GM19467 (cell line): Measurements from ENCODE around the gene MAGEF1.

Experiments
- ATAC-seq: cut with Tn5 transposase; IDR thresholded peaks from one replicate; pipeline ENCODE4 v1.9.1; 2021; ENCODE audit warnings: mild to moderate bottlenecking, moderate library complexity; ENCODE audit not compliant: unreplicated experiment

Gene MAGEF1

DNA sequence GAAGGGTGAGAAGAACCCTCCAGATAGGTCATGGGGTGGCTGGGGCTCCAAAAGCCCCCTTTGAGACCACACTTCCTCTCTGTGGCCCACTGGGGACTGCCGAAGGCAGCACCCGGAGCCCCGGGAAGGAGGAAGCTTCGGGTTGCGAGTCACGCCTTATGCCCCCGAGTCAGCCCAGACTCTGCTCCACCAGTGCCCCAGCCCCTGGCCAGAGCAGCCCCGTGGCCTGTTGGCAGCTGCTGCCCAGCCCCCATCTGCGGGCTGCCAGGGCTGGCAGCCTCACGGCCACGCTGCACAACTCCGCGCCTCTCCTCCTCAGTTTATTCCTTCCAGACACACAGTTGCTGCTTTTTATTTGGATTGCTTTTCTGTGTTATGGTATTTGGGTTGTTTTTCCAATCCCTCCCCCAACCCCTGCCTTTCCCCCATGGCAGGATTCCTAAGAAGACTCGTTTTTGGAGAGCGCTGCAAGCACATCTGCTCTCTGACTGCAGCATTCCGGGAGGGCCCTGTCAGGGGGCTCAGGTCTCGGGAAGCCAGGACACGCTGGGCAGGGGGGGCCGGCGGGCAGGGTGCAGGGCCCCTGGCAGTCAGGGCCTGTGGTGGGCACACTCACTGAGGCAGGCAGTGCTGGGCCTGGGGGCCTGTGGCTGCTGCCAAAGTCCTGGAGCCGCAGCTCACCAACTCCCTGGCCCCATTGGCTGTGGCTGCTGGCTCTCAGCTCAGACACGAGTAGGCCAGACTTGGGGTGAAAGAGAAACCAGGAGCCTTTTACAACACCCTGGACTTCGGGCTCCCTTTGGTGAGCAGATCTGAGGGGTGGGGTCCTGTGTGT is 20.2 kb downstream of the MAGEF1 start:
- no peak for ATAC-seq

DNA sequence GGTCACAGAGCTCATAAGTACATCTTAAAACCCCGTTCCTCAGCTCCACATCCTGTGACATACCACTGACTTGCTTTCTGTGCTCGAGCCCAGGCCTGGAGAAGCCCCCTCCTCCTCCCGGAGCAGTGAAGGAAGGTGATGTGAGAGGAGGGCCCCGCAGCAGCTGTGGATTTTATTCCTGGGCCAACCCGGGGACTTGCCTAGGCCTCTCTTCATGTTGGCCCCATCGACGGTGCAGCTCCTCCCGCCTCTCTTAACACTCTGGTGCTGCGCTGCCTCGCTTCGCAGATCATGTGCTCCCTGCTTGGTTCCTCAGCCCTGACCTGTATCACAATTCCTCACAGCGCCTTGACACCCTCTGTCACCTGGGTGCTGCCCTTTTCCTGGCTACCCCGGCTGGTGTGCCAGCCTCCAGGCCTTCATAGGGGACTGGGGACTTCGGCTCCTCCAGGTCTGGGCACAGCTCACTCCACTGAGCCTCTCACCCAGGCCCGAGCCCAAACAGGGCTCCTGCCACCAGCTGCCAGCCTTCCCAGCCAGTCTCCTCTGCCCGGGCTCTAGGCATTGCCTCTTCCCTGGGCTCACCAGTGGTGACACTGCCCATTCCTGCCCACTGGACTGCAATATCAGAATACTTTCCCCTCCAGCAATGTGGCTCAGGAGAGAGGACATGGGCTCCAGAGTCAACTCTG is 21.5 kb downstream of the MAGEF1 start:
- no peak for ATAC-seq

DNA sequence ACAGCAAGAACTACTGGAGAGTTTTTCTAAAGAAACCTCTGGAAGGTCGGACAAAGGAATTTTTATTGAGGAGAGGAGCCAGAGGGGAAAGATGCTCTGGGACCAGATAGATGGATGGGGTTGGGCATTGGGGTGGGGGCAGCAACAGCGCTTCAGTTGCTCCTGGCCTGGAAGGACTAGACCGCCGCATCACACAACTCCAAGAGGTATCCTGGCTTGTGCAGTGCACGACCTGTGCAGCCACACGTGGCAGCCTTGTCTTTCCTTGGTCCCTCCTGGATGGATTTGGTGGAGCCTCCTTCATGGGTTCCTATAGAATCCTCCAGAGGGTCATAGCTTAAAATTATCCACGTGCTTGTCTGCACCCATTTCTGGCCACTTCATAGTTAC is 23.0 kb downstream of the MAGEF1 start:
- ATAC-seq: no peak

DNA sequence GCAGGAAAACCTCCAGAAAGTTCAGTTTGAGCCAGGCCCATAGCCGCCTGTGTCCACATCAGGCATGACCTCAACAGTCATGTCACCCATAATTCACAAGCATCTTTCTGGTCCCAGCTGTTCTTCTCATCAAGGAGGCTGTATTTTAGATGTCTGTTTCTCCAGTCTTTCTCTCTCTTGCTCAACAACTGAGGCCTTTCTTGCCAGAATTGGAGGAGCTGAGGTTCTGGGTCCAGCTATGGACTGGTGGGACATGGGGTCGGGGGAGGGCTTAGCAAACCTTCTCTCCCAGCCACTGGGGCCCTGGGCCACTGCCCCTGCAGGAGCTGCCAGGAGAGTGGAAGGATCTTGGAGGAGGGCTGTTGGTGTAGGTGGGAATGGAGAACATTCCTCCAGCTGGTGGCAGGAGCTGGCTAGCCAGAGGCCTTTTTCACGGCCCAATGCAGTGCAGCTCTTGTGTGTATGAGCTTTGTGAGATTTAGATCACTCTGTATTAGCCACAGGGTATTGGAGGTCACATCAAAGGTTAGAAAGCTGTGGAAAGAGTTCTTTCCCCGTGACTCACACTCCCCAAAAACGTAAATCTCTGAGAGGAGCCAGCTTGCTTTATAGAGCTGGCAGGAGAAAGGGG is 23.5 kb downstream of the MAGEF1 start:
- ATAC-seq: no peak

DNA sequence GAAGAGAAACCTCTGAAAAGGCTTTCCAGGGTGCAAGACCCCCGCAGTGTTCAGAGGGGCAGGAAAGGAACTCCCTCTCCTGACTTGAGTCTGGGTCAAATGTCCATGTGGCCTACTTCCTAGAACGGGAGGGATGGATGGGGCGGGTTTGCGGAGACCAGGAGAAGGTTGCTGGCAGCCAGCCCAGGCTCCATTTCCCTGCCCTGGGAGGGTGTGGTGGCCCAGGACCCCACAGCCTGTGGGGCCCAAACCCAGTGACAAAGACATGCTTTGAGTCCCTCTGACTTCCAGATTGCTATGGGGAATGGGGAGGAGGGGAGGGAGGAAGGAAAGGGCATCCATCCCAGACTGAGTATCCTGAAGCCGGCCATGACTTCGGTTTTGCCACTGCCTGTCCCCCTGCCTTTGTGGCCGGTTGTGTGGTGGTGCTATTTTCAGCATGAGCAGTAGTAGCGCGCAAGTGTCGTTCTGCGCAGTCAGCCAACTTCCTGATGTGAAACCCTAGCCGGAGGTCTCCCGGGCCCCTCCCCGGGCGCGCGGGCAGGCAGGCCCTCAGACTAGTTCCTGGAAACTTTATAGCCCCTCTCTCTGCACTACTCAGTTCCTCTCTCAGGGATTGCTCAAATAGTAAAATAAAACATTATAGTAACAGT is 24.4 kb downstream of the MAGEF1 start:
- ATAC-seq: no peak

DNA sequence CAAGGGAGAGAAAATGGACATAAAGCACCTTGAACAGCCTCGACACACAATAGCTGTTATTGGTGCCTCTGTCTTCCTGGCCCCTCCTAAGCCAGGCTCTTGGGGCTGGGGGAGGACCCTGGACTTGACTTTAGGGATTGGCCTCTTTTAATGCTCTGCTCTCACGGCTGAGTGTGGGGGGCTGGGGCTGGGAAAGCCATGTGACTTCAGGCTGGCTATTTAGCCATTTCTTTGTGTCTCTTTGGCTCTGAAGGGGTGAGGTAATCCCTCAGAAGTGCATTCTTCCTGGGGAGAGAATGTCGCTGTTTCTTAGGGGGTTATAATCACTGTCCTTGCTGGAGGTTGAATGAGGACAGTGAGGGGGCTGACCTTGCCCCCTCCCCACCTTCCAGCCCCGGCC is 26.2 kb downstream of the MAGEF1 start:
- ATAC-seq: no peak

DNA sequence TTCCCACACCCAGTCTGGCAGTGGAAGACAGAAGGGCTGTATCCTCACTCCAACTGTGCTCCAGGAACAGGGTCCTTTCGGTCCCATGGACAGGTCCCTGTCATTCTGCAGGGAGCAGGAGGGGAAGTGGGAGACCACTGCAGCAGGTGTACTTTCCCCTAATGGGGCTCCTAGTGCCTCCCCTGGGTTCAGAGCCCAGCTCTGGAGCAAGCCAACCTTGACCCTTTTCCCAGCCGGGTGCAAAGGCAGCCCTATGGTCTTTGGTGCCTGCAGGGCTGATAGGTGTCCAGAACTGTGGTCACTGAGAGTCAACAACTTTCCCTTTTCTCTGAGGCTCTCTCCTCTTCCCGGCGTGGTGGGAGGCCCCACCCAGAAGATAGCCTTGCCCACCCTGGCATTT is 26.8 kb downstream of the MAGEF1 start:
- no peak for ATAC-seq

DNA sequence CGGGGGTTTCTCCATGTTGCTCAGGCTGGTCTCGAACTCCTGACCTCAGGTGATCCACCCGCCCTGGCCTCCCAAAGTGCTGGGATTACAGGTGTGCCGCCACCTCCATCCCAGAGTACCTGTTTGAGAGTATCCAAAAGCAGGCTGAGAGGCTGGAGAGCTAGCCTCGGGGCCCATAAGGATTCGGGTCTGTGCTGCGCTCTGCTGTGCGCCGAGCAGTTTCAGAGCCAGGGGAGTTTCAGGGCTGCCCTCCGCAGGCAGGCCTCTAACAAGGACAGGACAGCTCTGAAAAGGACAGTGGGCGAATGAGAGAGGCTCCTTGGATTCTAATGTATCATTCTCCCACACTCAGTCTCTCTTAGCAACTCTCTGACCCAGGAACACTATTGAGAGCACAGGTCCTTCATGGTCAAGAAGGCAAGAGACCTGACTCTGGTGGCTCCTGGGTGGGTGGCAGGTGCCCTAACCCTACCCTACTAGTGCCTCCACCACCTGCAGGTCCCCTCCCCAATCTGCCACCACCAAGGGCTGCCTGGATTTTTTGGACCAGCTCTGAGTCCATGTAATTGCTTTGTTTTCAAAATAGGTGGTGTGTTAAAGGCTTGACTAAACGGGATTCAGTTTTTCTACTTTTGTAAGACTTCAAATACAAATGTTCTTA is 27.8 kb downstream of the MAGEF1 start:
- ATAC-seq: no peak

DNA sequence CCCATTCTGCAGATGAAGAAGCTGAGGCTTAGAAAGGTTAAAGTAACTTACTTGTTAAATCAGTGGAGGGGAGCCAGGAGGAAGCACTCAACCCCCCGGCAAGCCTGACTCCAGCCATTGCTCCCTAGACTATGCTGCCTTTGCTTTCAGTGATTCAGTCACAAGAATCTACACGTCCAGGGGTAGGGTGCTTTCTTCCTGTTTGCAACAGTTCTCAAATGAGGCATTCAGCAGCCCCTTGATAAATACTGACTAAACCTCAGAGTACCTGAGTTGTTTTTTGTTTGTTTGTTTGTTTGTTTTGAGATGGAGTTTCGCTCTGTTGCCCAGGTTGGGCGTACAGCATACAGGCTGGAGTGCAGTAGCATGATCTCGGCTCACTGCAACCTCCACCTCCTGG is 28.6 kb downstream of the MAGEF1 start:
- no peak for ATAC-seq

DNA sequence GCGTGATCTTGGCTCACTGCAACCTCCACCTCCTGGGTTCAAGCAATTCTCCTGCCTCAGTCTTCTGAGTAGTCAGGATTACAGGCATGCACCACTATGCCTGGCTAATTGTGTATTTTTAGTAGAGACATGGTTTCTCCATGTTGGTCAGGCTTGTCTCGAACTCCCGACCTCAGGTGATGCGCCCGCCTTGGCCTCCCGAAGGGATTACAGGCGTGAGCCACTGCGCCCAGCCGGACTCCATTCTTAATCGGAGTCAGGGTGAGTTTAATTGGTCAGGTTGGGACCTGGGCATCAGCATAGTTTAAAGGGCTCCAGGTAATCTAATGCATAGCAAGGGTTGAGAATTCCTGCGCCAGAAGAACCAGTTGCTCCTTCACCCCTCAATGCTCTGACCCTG is 29.2 kb downstream of the MAGEF1 start:
- no peak for ATAC-seq

DNA sequence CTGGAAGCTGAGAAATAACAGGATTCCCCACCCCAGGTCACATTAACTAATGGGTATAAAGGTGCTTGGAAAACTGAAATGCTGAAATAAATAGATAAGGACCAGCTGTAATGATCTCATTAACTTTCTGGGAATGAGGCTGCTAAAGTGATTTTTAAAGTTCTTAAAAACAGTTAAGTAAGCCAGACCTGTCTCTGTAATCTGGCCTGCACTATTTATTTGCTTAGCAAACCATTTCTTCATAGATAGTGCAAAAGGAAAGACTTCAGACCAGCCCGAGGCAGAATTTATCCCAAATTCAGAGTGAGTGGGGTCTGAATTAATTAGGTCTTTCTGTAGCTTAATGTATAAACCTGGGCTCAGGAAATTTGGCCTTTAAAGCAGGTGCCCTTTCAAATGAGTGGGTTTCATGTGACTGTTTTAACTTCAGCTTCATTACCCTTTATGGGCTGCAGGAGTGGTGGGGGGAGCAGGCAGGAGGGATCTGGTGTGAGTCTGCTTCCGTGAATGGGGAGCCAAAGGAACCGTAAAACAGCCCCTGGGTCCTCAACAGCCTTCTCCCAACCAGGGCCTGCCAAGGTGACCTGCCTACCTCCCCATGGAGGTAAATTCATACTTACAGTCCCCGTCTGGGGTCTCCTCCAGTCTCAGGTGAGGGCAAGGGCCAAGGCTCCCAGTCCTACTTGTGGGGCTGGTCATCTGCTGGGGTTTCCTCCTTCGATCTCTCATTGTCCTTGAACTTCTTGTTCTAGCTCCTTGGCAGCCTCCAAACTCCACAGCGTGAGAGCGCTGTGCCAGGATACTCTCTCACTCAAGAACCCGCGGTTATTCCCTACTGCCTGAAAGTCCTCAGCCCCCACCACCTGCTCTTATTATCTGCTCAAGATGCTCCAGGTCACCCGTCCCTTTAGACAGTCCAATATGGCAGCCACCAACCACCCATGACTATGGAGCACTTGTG is 31.2 kb downstream of the MAGEF1 start:
- no peak for ATAC-seq

DNA sequence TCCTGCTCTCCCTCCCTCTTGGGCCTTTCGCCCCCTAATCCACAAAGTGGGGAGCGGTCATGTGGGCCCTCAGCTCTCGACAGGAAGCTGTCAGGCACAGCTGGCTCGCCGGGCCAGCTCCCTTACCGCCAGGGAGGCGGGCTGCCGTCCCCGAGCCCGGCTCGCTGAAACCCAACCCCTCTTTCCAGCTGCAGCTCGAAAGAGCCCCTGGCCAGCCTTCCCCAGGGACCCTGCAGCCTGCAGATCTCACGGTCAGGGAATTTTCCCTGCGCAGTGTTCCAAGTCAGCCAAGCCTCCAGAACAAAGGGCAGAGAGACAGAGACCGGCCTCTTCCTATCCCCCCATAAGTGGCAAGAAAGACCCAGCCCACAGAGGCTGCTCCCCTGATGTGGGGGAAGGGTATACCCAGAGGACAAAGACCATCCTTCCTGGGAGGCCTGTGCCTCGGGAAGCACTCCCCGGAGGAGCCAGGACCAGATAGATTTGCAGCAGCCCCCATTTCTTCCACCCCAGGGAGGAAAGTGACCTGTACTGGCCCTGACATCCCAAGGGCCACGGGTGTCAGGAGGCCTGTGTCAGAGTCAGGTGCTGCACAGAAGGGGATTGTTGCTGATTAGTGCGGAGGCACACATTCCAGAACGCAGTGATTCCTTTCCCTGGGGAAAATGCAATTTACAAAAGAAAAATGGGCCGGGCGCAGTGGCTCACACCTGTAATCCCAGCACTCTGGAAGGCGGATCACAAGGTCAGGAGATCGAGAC is 32.6 kb downstream of the MAGEF1 start:
- no peak for ATAC-seq

DNA sequence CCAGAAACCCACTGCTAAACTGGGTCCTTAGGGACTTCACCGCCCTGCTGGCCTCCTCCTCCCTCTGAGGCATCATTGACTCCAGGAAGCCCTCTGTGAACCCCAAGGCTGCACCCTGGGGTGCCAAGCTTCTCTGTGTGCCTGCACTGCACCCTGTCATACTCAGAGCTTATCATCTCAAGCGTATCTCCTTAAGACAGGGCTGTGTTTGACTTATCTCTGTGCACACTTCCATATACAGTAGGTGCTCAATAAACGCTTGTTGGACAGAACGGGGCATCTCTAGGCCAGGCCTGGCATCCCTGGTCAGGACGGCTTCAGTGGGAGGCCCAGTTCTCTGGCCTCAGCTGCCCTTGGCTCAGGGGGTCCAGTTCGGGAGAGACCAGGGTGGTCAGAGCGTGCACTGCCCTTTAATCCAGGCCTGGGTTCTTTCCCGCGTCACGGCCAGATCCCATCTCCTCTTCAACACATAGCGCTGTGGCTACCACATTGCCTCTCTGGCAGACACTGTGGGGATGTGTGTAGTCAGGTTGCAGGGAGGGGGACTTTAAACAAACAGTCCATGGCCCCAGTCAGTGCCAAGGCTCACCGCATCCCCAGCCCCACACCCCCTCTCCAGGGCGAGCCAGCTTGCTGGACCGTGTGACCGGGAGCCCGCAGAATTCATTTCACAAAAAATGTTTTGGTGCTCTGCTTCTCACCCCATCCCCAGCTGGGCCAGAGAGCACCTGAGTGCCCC is 33.4 kb downstream of the MAGEF1 start:
- no peak for ATAC-seq

DNA sequence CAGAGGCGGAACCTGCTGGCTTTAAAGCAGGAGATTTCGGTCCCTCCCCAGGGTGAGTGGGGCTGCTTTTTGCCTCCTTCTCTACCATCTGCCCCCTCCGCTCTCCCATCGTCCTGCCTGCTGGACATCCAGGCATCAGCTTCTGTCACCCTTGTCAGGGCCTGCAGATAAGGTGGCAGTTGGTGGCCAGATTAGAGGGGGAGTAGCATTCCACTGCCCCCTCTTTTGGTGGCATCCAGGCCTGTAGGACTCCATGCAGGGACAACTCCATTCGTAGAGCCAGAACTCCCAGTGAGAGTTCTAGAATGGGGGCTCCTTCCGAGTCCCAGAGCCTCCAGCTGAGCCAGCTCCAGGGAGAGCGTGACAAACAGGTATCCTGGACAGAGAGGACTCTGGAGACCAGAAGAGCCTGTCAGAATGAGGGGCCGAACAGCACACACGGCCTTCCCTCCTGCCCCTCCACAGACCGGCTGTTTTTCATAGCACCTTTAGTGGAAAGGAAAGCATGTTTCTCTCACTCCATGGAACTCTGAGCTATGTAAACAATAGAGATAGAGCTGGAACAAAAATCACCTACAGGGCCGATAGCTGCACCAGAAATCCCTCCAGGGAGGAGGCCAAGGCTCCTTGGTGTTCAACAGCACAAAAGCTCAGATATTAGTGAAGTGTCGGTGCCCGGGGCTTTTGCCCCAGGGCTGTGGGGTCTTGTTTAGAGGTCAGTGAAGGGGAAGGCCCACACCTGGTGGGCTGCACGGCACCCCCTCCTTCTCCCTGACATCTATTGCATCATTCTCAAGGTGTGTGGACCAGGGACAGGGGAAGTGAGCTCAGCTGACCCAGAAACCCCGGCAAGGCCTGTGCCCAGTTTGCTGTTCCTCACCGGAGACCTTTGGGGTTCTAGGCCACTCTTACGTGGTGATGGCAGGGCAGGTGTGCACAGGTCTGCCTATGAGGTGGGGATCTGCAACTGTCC is 34.2 kb downstream of the MAGEF1 start:
- no peak for ATAC-seq

DNA sequence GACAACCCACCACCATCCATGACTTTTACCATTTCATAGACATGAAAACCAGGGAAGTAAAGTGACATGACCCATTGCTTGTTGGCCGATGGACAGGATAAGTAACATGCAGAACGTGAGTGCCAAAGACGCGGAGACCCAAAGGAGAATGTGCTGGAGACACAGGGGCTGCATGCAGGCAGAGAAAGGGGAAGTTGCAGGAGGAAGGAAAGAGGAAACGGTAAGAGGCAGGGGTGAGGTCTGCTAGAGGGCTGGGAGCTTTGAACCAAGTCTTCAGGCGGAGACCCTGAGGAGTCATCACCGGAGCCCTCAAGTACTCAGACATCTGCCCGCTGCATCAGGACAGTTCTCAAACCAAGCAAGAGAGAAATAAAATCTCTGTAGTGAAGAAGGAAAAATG is 34.9 kb downstream of the MAGEF1 start:
- no peak for ATAC-seq

DNA sequence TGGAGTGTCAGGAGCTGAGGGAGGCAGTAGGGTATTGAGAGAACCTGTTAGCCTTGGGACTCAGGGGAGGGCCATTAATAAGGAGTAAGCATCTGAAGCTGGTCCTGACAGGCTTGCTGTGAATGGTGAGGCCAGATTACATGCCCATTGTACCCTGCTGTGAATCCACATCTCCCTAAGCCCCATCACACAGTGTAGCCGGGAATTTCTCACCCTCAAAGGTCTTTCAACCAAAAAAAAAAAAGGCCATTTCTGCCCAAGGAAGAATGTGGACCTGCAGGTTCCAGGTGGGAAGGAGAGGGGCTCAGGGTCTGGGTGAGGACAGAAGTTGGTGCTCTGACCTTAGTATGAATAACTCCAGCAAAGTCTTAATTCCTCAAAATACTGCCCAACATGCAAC is 37.2 kb downstream of the MAGEF1 start:
- no peak for ATAC-seq
